Stimulated activated memory B cell treated with anti-CD40 and anti-IgM and Interleukin-4, amounts not matched to agents 10 μg/mL and 1 μg/mL and 100 μg/mL, for 72 hours (primary cell): ENCODE results near the gene SLC22A6.

Experiments
- ATAC-seq: fragments of 150-1000 bp; cut with Tn5 transposase; 2 replicates; pipeline ENCODE4 v1.10.0; 2021
- H3K27ac Mint-ChIP-seq: one replicate; pipeline ENCODE4 v1.8.0; 2022; ENCODE audit warnings: mild to moderate bottlenecking, mixed read lengths
- H3K27me3 Mint-ChIP-seq: one replicate; pipeline ENCODE4 v1.8.0; 2022; ENCODE audit warnings: mixed read lengths
- H3K36me3 Mint-ChIP-seq: one replicate; pipeline ENCODE4 v1.8.0; 2022; ENCODE audit warnings: mixed read lengths
- H3K4me1 Mint-ChIP-seq: one replicate; pipeline ENCODE4 v1.8.0; 2022; ENCODE audit warnings: mixed read lengths
- H3K4me3 Mint-ChIP-seq: one replicate; pipeline ENCODE4 v1.8.0; 2022; ENCODE audit warnings: mild to moderate bottlenecking, moderate library complexity, mixed read lengths
- H3K9me3 Mint-ChIP-seq: one replicate; pipeline ENCODE4 v1.8.0; 2022; ENCODE audit warnings: mixed read lengths

Gene SLC22A6, protein sequence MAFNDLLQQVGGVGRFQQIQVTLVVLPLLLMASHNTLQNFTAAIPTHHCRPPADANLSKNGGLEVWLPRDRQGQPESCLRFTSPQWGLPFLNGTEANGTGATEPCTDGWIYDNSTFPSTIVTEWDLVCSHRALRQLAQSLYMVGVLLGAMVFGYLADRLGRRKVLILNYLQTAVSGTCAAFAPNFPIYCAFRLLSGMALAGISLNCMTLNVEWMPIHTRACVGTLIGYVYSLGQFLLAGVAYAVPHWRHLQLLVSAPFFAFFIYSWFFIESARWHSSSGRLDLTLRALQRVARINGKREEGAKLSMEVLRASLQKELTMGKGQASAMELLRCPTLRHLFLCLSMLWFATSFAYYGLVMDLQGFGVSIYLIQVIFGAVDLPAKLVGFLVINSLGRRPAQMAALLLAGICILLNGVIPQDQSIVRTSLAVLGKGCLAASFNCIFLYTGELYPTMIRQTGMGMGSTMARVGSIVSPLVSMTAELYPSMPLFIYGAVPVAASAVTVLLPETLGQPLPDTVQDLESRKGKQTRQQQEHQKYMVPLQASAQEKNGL

DNA sequence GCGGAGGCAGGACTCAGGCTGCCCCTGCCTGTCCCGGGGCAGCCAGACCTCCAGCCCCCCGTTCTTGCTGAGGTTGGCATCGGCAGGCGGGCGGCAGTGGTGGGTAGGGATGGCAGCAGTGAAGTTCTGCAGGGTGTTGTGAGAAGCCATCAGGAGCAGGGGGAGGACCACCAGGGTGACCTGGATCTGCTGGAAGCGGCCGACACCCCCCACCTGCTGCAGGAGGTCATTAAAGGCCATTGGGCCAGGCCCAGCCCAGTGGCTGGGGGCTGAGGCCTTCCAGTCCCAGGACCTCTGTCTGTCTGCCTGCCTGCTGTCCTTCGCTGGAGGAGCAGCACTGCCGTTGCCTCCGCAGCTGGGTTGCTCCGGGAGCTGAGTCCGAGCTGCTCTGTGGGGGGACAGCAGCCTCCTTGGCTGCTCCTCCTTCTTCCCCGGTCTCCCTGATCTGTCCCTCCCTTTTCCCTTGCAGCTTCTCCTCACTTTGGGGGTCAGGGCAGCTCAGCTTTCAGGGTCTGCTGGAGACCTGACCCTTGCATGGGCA is at the start of gene SLC22A6:
SLC22A6 (minus strand) TSS at position 517 of the 541 bp plus-strand sequence; CDS start at position 240, 277 bp downstream.
- no peak for ATAC-seq
- H3K9me3 Mint-ChIP-seq = no peaks in the 10 kb centered on the region
- H3K27ac Mint-ChIP-seq = no peak within 1 kb of the TSS

GRCh38 chr11:63032457-63032856 is 47.7 kb upstream of the SLC22A6 start:
- Mint-ChIP-seq H3K4me3 (no peak overlapping the region), H3K4me1 (peaks cover 6% of the 10 kb centered on the region), H3K9me3 (no peaks in the 10 kb centered on the region), H3K27me3 (peaks cover 28% of the 10 kb centered on the region), H3K36me3 (no peaks in the 10 kb centered on the region), H3K27ac (no peak overlapping the region)
- no peak for ATAC-seq

More for the DNA sequence above, at the start of gene SLC22A6:
- H3K27me3 Mint-ChIP-seq = peaks cover 55% of the 10 kb centered on the region
- no peaks in the 10 kb centered on the region for H3K36me3 Mint-ChIP-seq
- H3K4me3 Mint-ChIP-seq = no peak within 1 kb of the TSS
- H3K4me1 Mint-ChIP-seq = no peaks in the 10 kb centered on the region

GRCh38 chr11:63023841-63024648 is 39.3 kb upstream of the SLC22A6 start:
- Mint-ChIP-seq H3K4me3 (no peak overlapping the region), H3K4me1 (peaks cover 7% of the 10 kb centered on the region), H3K9me3 (peaks cover 3% of the 10 kb centered on the region), H3K36me3 (no peaks in the 10 kb centered on the region), H3K27me3 (peaks cover 23% of the 10 kb centered on the region), H3K27ac (no peak overlapping the region)
- peak; percentile 84 for ATAC-seq

GRCh38 chr11:63023222-63023814 is 38.6 kb upstream of the SLC22A6 start:
- H3K9me3 Mint-ChIP-seq = peaks cover 3% of the 10 kb centered on the region

DNA sequence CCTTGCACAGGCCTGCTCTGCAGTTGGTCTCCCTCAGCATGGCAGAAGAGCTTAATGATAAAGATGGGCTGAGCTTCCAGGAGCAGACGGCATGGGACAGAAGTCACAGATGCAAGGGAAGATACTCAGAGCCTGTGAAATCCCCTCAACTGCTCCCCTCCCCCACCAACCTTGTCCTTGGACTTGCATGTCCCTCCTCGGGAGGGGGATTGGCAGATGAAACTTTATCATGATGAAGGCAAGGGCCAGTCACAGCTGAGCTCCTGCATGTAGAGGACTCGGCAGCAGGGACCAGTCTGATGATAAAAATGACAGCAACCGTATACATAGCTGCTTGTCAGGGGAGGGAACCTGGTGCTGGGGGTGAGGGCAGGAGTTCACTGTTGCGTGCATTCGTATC is 37.7 kb upstream of the SLC22A6 start:
- Mint-ChIP-seq H3K27ac (no peak overlapping the region), H3K4me1 (peaks cover 7% of the 10 kb centered on the region), H3K36me3 (no peaks in the 10 kb centered on the region), H3K9me3 (peaks cover 3% of the 10 kb centered on the region), H3K27me3 (peaks cover 40% of the 10 kb centered on the region), H3K4me3 (no peak overlapping the region)
- no peak for ATAC-seq

More at GRCh38 chr11:63023222-63023814, 38.6 kb upstream of the SLC22A6 start:
- peaks cover 31% of the 10 kb centered on the region for H3K27me3 Mint-ChIP-seq
- no peak overlapping the region for H3K4me3 Mint-ChIP-seq
- no peaks in the 10 kb centered on the region for H3K36me3 Mint-ChIP-seq
- no peak for ATAC-seq
- peaks cover 7% of the 10 kb centered on the region for H3K4me1 Mint-ChIP-seq
- no peak overlapping the region for H3K27ac Mint-ChIP-seq

DNA sequence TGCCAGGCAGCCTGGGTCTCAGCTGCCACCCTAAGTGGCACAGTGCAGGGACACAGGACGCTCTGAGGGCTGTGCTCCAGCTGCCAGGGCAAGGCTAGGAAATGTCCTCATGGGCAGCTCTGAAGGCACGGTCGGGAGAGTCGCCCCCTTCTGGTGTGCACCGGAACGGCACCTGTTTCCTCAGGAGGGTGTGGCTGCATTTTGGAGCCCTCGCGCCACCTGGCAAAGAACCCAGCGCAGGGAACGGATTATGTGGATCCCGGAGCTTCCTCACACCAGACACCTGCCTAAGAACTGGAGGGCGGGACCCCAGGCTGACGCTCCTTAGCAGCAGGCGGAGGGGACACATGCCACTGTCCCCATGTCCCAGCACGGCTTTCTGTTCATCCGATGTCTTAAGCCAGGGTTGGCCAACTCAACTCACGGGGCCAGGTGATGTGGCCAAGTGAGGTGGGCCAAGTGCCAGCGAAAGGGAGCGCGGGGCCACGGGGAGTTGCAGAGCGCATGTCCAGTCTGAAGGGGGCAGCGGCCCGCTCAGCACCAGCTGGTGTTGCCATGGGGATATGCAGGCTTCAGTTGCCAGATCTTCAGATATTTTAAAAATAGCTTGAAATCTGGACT is 36.0 kb upstream of the SLC22A6 start:
- ATAC-seq = no peak
- Mint-ChIP-seq H3K27ac (no peak overlapping the region), H3K4me3 (no peak overlapping the region), H3K9me3 (peaks cover 3% of the 10 kb centered on the region), H3K27me3 (peaks cover 45% of the 10 kb centered on the region), H3K36me3 (no peaks in the 10 kb centered on the region), H3K4me1 (peaks cover 7% of the 10 kb centered on the region)

- H3K36me3 Mint-ChIP-seq = no peaks in the 10 kb centered on the region
- peaks cover 56% of the 10 kb centered on the region for H3K27me3 Mint-ChIP-seq
Observed at GRCh38 chr11:63019506-63019905, 34.7 kb upstream of the SLC22A6 start.

GRCh38 chr11:63017306-63017974 is 32.7 kb upstream of the SLC22A6 start:
- Mint-ChIP-seq H3K27me3 (peaks cover 64% of the 10 kb centered on the region), H3K9me3 (no peaks in the 10 kb centered on the region), H3K4me3 (no peak overlapping the region), H3K36me3 (no peaks in the 10 kb centered on the region), H3K4me1 (no peaks in the 10 kb centered on the region), H3K27ac (no peak overlapping the region)
- no peak for ATAC-seq

More at GRCh38 chr11:63019506-63019905, 34.7 kb upstream of the SLC22A6 start:
- Mint-ChIP-seq H3K27ac (no peak overlapping the region), H3K4me3 (no peak overlapping the region), H3K9me3 (no peaks in the 10 kb centered on the region), H3K4me1 (peaks cover 7% of the 10 kb centered on the region)
- ATAC-seq = no peak

DNA sequence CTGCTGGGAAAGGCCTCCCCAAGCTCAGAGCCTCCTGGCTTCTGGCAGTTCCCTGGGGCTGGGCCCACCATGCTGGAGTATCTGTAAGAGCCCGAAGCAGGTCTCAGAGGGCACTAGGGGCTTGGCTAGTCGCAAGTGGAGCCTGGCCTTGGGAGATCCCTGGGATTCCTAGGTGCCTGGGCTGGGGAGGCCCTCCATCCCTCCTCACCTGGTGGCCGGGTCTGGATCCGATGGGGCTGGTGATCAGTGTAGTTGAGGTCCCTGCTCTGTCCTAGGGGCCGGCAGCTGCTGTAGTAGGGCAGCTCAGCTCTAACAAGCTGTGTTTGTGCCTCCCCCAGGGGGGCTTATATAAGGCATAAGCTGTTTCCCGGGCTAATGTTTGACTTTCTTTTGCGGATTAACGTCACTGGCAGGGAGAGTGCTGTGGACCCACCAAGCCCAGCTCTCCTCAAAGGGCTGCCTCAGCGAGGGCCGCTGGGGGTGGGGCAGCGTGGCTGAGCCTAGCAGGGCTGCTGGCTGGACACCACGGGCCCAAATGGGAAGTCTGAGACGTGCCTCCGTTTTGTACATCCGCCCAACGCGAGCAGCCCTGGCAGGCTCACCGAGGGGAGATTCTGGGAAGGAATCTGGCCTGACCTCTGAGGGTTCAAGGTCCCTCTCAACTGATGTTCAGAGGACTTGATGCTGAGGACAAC is 30.9 kb upstream of the SLC22A6 start, which contains the start of gene SLC22A8:
SLC22A8 (minus strand) TSS at position 321 of the 695 bp plus-strand sequence. CDS start 883 bp downstream, outside the sequence.
- H3K4me1 Mint-ChIP-seq = no peaks in the 10 kb centered on the region
- H3K4me3 Mint-ChIP-seq = no peak within 1 kb of the TSS
- H3K36me3 Mint-ChIP-seq = no peaks in the 10 kb centered on the region
- H3K27ac Mint-ChIP-seq = no peak within 1 kb of the TSS
- H3K27me3 Mint-ChIP-seq = peaks cover 60% of the 10 kb centered on the region
- ATAC-seq = no peak
- no peaks in the 10 kb centered on the region for H3K9me3 Mint-ChIP-seq

- H3K27ac Mint-ChIP-seq = no peak overlapping the region
- H3K4me1 Mint-ChIP-seq = no peaks in the 10 kb centered on the region
- H3K27me3 Mint-ChIP-seq = peaks cover 60% of the 10 kb centered on the region
- no peaks in the 10 kb centered on the region for H3K9me3 Mint-ChIP-seq
- H3K36me3 Mint-ChIP-seq = no peaks in the 10 kb centered on the region
- H3K4me3 Mint-ChIP-seq = no peak overlapping the region
- no peak for ATAC-seq
Observed at GRCh38 chr11:63014408-63015055, 29.8 kb upstream of the SLC22A6 start.

GRCh38 chr11:63012839-63013238 is 28.1 kb upstream of the SLC22A6 start:
- Mint-ChIP-seq H3K9me3 (no peaks in the 10 kb centered on the region), H3K27me3 (peaks cover 44% of the 10 kb centered on the region), H3K4me3 (no peak overlapping the region), H3K27ac (no peak overlapping the region), H3K36me3 (no peaks in the 10 kb centered on the region), H3K4me1 (no peaks in the 10 kb centered on the region)
- ATAC-seq = no peak

GRCh38 chr11:63012430-63012829 is 27.7 kb upstream of the SLC22A6 start:
- H3K36me3 Mint-ChIP-seq = no peaks in the 10 kb centered on the region
- H3K27ac Mint-ChIP-seq = no peak overlapping the region
- H3K4me3 Mint-ChIP-seq = no peak overlapping the region
- H3K9me3 Mint-ChIP-seq = no peaks in the 10 kb centered on the region
- H3K27me3 Mint-ChIP-seq = peaks cover 40% of the 10 kb centered on the region
- H3K4me1 Mint-ChIP-seq = no peaks in the 10 kb centered on the region
- no peak for ATAC-seq

DNA sequence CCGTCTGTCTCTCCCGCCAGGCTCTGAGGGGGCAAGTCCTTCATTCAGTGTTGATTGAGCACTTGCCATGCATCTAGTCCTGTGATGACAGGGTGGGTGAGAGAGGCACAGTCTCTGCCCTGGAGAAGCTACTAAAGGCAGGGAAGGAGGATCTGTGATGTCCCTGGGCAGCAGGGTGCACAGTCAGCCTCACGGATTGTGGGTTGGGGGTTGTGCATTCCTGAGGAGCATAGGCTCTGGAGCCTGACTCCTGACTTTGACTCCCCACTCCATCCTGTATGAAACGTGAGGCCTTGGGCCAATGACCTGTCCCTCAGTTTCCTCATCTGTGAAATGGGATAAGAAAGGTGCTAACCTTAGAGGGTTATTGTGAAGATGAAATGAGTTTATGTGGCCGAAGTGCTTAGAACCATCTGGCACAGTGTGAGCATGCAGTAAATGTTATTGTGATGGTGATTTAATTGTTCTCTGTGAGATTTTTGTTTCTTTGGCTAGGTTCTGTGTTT is 26.2 kb upstream of the SLC22A6 start:
- Mint-ChIP-seq H3K9me3 (no peaks in the 10 kb centered on the region), H3K27ac (no peak overlapping the region), H3K36me3 (no peaks in the 10 kb centered on the region), H3K4me3 (no peak overlapping the region), H3K4me1 (no peaks in the 10 kb centered on the region), H3K27me3 (peaks cover 34% of the 10 kb centered on the region)
- ATAC-seq = no peak
